HepG2 (cell line): ENCODE results near the gene DDX39B. TPM values are rescaled to one million over a fixed set of nuclear protein-coding genes. Genes with fewer than 3 reads are reported as not detected.

Experiments used
- CERS6 ChIP-seq: sonication (generic); formaldehyde crosslinking; IDR thresholded peaks from 2 replicates; pipeline ENCODE4 v1.5.0; 2020; ENCODE audit warnings: missing genetic modification reagents
- NR2F1 ChIP-seq, 2 experiments: fragments of 450-650 bp in 1 of 2; formaldehyde crosslinking in 1 of 2; IDR thresholded peaks; 2 replicates each; pipeline versions ENCODE4 v1.5.0 to v1.6.1; 2016 to 2020; ENCODE audit warnings: mild to moderate bottlenecking in 1 of 2, missing compliant biosample characterization in 1 of 2, missing genetic modification reagents in 1 of 2, moderate library complexity in 1 of 2
- RARA ChIP-seq: IDR thresholded peaks from 2 replicates; pipeline ENCODE4 v1.6.1; 2016; ENCODE audit warnings: missing genetic modification reagents, missing compliant biosample characterization
- RNF2 ChIP-seq: fragments of 450-650 bp; conservative IDR thresholded peaks from 2 replicates; pipeline ENCODE4 v1.6.1; 2016; ENCODE audit warnings: low read depth
- ZFYVE20 ChIP-seq: sonication (generic); formaldehyde crosslinking; IDR thresholded peaks from 2 replicates; pipeline ENCODE4 v1.8.0; 2023; ENCODE audit warnings: low read depth, mild to moderate bottlenecking, moderate library complexity, missing genetic modification reagents, borderline replicate concordance
- ZNF136 ChIP-seq: sonication (generic); formaldehyde crosslinking; IDR thresholded peaks from 2 replicates; pipeline ENCODE4 v1.8.1; 2022; ENCODE audit warnings: low read depth, mild to moderate bottlenecking, moderate library complexity, missing genetic modification reagents
- ZNF367 ChIP-seq: sonication (generic); formaldehyde crosslinking; IDR thresholded peaks from 2 replicates; pipeline ENCODE4 v1.4.0; 2020; ENCODE audit warnings: missing genetic modification reagents, borderline replicate concordance
- ZNF609 ChIP-seq: sonication (generic); formaldehyde crosslinking; IDR thresholded peaks from 2 replicates; pipeline ENCODE4 v1.4.0; 2020; ENCODE audit warnings: mild to moderate bottlenecking, missing genetic modification reagents, borderline replicate concordance
- ZNF644 ChIP-seq: IDR thresholded peaks from 2 replicates; pipeline ENCODE4 v1.6.1; 2016; ENCODE audit warnings: low read depth
- polyA plus RNA-seq, 8 experiments: library from polyadenylated mRNA; depleted of rRNA in 3 of 8; stranded (reverse) in 7 of 8; unstranded in 1 of 8; fragments of >200 nt; fragmentation: Illumina TruSeq in 4 of 8; extraction: Trizol in 4 of 8; gene quantifications; 2 replicates each; pipeline versions ENCODE4 v1.2.1 to v1.2.3, GENCODE V29; 2011 to 2016; ENCODE audit warnings: low read depth in 4 of 8, missing spikeins in 1 of 8, mixed read lengths in 1 of 8; ENCODE audit not compliant: insufficient read depth in 1 of 8
- total RNA-seq, 5 experiments: library from RNA; depleted of rRNA; stranded (reverse); fragments of >200 nt; fragmentation: Illumina TruSeq; extraction: Trizol; gene quantifications; 2 replicates each; pipeline ENCODE4 v1.2.3, GENCODE V29; 2016; ENCODE audit warnings: low read depth in 1 of 5
- TF ChIP-seq, protein P1 (sequence below): sonication (generic); formaldehyde crosslinking; IDR thresholded peaks from 2 replicates; pipeline ENCODE4 v1.5.1; 2020; ENCODE audit warnings: mild to moderate bottlenecking, missing genetic modification reagents
- TF ChIP-seq, protein P2 (sequence below): sonication (generic); formaldehyde crosslinking; IDR thresholded peaks from 2 replicates; pipeline ENCODE4 v1.4.0; 2020; ENCODE audit warnings: missing genetic modification reagents, borderline replicate concordance

The DDX39B gene
- total and polyA plus RNA-seq, 2 of the 13 experiments (the other 11 are each of a cell fraction or from before 2014, with no cell fraction given): 570 to 678 TPM

- TF ChIP-seq ZNF609 (CRISPR knock-in tag): peak; percentile 37; the same call in 1 of the 2 replicates
- peak; percentile 74; the same call in 1 of the 2 replicates for TF ChIP-seq RNF2
- TF ChIP-seq, protein P1, sequence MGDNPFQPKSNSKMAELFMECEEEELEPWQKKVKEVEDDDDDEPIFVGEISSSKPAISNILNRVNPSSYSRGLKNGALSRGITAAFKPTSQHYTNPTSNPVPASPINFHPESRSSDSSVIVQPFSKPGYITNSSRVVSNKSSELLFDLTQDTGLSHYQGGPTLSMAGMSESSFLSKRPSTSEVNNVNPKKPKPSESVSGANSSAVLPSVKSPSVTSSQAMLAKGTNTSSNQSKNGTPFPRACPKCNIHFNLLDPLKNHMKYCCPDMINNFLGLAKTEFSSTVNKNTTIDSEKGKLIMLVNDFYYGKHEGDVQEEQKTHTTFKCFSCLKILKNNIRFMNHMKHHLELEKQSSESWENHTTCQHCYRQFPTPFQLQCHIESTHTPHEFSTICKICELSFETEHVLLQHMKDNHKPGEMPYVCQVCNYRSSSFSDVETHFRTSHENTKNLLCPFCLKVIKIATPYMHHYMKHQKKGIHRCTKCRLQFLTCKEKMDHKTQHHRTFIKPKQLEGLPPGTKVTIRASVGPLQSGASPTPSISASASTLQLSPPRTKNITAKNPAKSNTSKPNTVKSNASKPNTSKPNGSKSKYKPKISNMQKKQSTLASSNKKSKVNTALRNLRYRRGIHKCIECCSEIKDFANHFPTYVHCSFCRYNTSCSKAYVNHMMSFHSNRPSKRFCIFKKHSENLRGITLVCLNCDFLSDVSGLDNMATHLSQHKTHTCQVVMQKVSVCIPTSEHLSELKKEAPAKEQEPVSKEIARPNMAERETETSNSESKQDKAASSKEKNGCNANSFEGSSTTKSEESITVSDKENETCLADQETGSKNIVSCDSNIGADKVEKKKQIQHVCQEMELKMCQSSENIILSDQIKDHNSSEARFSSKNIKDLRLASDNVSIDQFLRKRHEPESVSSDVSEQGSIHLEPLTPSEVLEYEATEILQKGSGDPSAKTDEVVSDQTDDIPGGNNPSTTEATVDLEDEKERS: peak; percentile 97
- 0 out of 2 replicates have a peak, but pooled peaks have one; percentile 46 for TF ChIP-seq ZFYVE20 (CRISPR knock-in tag)
- 0 out of 2 replicates have a peak, but pooled peaks have one; percentile 14 for TF ChIP-seq CERS6 (CRISPR knock-in tag)
- peak; percentile 80; the same call in 1 of the 2 replicates for TF ChIP-seq ZNF644 (CRISPR knock-in tag)
- TF ChIP-seq, protein P2, sequence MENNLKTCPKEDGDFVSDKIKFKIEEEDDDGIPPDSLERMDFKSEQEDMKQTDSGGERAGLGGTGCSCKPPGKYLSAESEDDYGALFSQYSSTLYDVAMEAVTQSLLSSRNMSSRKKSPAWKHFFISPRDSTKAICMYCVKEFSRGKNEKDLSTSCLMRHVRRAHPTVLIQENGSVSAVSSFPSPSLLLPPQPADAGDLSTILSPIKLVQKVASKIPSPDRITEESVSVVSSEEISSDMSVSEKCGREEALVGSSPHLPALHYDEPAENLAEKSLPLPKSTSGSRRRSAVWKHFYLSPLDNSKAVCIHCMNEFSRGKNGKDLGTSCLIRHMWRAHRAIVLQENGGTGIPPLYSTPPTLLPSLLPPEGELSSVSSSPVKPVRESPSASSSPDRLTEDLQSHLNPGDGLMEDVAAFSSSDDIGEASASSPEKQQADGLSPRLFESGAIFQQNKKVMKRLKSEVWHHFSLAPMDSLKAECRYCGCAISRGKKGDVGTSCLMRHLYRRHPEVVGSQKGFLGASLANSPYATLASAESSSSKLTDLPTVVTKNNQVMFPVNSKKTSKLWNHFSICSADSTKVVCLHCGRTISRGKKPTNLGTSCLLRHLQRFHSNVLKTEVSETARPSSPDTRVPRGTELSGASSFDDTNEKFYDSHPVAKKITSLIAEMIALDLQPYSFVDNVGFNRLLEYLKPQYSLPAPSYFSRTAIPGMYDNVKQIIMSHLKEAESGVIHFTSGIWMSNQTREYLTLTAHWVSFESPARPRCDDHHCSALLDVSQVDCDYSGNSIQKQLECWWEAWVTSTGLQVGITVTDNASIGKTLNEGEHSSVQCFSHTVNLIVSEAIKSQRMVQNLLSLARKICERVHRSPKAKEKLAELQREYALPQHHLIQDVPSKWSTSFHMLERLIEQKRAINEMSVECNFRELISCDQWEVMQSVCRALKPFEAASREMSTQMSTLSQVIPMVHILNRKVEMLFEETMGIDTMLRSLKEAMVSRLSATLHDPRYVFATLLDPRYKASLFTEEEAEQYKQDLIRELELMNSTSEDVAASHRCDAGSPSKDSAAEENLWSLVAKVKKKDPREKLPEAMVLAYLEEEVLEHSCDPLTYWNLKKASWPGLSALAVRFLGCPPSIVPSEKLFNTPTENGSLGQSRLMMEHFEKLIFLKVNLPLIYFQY (CRISPR knock-in tag): peak; percentile 68; the same call in 1 of the 2 replicates
- no peak; a peak in 1 of 4 replicates for TF ChIP-seq NR2F1 (CRISPR knock-in tag; IDR thresholded peaks at IDR 0.05)
- peak; percentile 61; the same call in 1 of the 2 replicates for TF ChIP-seq ZNF136
- TF ChIP-seq ZNF367 (CRISPR knock-in tag): peak; percentile 85; the same call in 1 of the 2 replicates
- TF ChIP-seq RARA (CRISPR knock-in tag): peak; percentile 64
These were observed at the start of gene DDX39B (continued) for GRCh38 chr6:31541658-31542521.
